ENCODE results near the gene STK36.

- TF ChIP-seq, protein P1, sequence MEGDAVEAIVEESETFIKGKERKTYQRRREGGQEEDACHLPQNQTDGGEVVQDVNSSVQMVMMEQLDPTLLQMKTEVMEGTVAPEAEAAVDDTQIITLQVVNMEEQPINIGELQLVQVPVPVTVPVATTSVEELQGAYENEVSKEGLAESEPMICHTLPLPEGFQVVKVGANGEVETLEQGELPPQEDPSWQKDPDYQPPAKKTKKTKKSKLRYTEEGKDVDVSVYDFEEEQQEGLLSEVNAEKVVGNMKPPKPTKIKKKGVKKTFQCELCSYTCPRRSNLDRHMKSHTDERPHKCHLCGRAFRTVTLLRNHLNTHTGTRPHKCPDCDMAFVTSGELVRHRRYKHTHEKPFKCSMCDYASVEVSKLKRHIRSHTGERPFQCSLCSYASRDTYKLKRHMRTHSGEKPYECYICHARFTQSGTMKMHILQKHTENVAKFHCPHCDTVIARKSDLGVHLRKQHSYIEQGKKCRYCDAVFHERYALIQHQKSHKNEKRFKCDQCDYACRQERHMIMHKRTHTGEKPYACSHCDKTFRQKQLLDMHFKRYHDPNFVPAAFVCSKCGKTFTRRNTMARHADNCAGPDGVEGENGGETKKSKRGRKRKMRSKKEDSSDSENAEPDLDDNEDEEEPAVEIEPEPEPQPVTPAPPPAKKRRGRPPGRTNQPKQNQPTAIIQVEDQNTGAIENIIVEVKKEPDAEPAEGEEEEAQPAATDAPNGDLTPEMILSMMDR (IDR thresholded peaks at IDR 0.05): no peak
- no peak for TF ChIP-seq EZH2 (IDR thresholded peaks at IDR 0.05; ENCODE audit: borderline replicate concordance, insufficient read depth, low read depth, low read length, poor library complexity, severe bottlenecking)
Measured at GRCh38 chr2:218721488-218721887, 49.6 kb downstream of the STK36 start.

All from B cell (primary cell).